Measurements from ENCODE around the gene PNKP.
A peak's percentile ranks its signal among the peaks of the same experiment; 100 is the strongest.
"Not testable (repeated sequence)": the region's sequence is repeated elsewhere in the genome, so short reads cannot be mapped to it uniquely, and the experiment has no call there.

Gene PNKP

GRCh38 chr19:49840736-49841249 is 26.6 kb downstream of the PNKP start:
- DNase-seq = no peak

GRCh38 chr19:49840321-49840720 is 27.1 kb downstream of the PNKP start:
- no peak for DNase-seq

GRCh38 chr19:49839713-49840112 is 27.7 kb downstream of the PNKP start:
- DNase-seq = no peak

- DNase-seq = no peak
Measured at GRCh38 chr19:49838885-49839588, 28.3 kb downstream of the PNKP start.

- DNase-seq = no peak
Measured at GRCh38 chr19:49837425-49837824, 30.0 kb downstream of the PNKP start.

- DNase-seq = no peak
Measured at GRCh38 chr19:49837009-49837310, 30.4 kb downstream of the PNKP start.

GRCh38 chr19:49836176-49837008 is 31.0 kb downstream of the PNKP start:
- DNase-seq = no peak

- DNase-seq = no peak
Measured at GRCh38 chr19:49835562-49835961, 31.8 kb downstream of the PNKP start.

- no peak for DNase-seq
Measured at GRCh38 chr19:49833599-49833998, 33.8 kb downstream of the PNKP start.

- DNase-seq = no peak
Measured at GRCh38 chr19:49832556-49832955, 34.8 kb downstream of the PNKP start.

- DNase-seq = no peak
Measured at GRCh38 chr19:49831592-49831991, 35.8 kb downstream of the PNKP start.

GRCh38 chr19:49830766-49831165 is 36.6 kb downstream of the PNKP start:
- no peak for DNase-seq

GRCh38 chr19:49829721-49830120 is 37.7 kb downstream of the PNKP start:
- no peak for DNase-seq

GRCh38 chr19:49829200-49829599 is 38.2 kb downstream of the PNKP start:
- no peak for DNase-seq

- no peak for DNase-seq
Measured at GRCh38 chr19:49827034-49827433, 40.3 kb downstream of the PNKP start.

GRCh38 chr19:49824662-49825061 is 42.7 kb downstream of the PNKP start:
- no peak for DNase-seq

GRCh38 chr19:49823472-49823871 is 43.9 kb downstream of the PNKP start:
- no peak for DNase-seq

- no peak for DNase-seq
Measured at GRCh38 chr19:49820125-49820524, 47.3 kb downstream of the PNKP start.

- DNase-seq = not testable (repeated sequence)
Measured at GRCh38 chr19:49819452-49820115, 47.8 kb downstream of the PNKP start.

- DNase-seq = no peak
Measured at GRCh38 chr19:49818649-49819370, 48.6 kb downstream of the PNKP start.

- peak; percentile 83 for DNase-seq
Measured at GRCh38 chr19:49817964-49818648, 49.3 kb downstream of the PNKP start, which contains the start of gene MED25. TSS of gene MED25 (plus strand) at chr19:49818289. CDS start at chr19:49818342, 53 bp downstream.

GRCh38 chr19:49816590-49816989 is 50.8 kb downstream of the PNKP start:
- DNase-seq = no peak

Data from stimulated activated CD4-positive, alpha-beta T cell treated with anti-CD3 and anti-CD28 coated beads, Interleukin-4, amount 100 ng/mL, for 1 hour (primary cell).